Cortex of kidney (tissue), 1 donor: Measurements from ENCODE around the gene HOXA4.

Experiments used
- DNase-seq: peaks from one replicate; lab custom pipeline; 2025; lab: John Stamatoyannopoulos, UW

The HOXA4 gene

GRCh38 chr7:27093184-27093895 lies 37.2 kb downstream of the HOXA4 start:
- DNase-seq, result no peak

- no peak for DNase-seq
Observed at GRCh38 chr7:27092819-27093110, 37.8 kb downstream of the HOXA4 start.

GRCh38 chr7:27091941-27092818 lies 38.4 kb downstream of the HOXA4 start:
- no peak for DNase-seq

GRCh38 chr7:27091105-27091504 lies 39.5 kb downstream of the HOXA4 start:
- no peak for DNase-seq

- no peak for DNase-seq
Observed at GRCh38 chr7:27088002-27088922, 42.3 kb downstream of the HOXA4 start.

- no peak for DNase-seq
Observed at GRCh38 chr7:27083646-27084045, 46.9 kb downstream of the HOXA4 start.

GRCh38 chr7:27082171-27082570 lies 48.4 kb downstream of the HOXA4 start:
- no peak for DNase-seq

GRCh38 chr7:27080844-27081436 lies 49.6 kb downstream of the HOXA4 start:
- DNase-seq, result no peak

- DNase-seq, result no peak
Observed at GRCh38 chr7:27079234-27079975, 51.2 kb downstream of the HOXA4 start.

- no peak for DNase-seq
Observed at GRCh38 chr7:27078616-27079233, 51.8 kb downstream of the HOXA4 start.
